Astrocyte (in vitro differentiated cells and primary cell): ENCODE data around the gene OVCH2. TPM values are rescaled to one million over a fixed set of nuclear protein-coding genes. Genes with fewer than 3 reads are reported as not detected.
"Not testable (repeated sequence)": the region's sequence is repeated elsewhere in the genome, so short reads cannot be mapped to it uniquely, and the experiment has no call there.

Experiments
- DNase-seq: peaks from one replicate; pipeline ENCODE4 v3.0.0-alpha.2; 2010; ENCODE audit warnings: low read depth
- FAIRE-seq: peaks from 2 replicates; lab custom pipeline; 2011; peaks lifted over from hg19 to GRCh38; lab: Jason Lieb, UNC
- H2AFZ ChIP-seq: 2 replicates; pipeline ENCODE4 v1.6.0; 2012; ENCODE audit warnings: low read depth, low read length, inconsistent platforms
- H3K27ac ChIP-seq: 2 replicates; pipeline ENCODE4 v1.5.1; 2011; ENCODE audit warnings: low read depth, low read length, inconsistent platforms
- H3K27me3 ChIP-seq: 2 replicates; pipeline ENCODE4 v1.6.0; 2011; ENCODE audit warnings: low read length, inconsistent platforms; ENCODE audit not compliant: insufficient read depth
- H3K36me3 ChIP-seq: 2 replicates; pipeline ENCODE4 v1.5.1; 2011; ENCODE audit warnings: low read length, inconsistent platforms; ENCODE audit not compliant: insufficient read depth
- H3K4me1 ChIP-seq: 2 replicates; pipeline ENCODE4 v1.5.1; 2011; ENCODE audit warnings: low read length, inconsistent platforms; ENCODE audit not compliant: insufficient read depth
- H3K4me2 ChIP-seq: 2 replicates; pipeline ENCODE4 v1.6.0; 2012; ENCODE audit warnings: low read length, inconsistent platforms
- H3K4me3 ChIP-seq: 2 replicates; pipeline ENCODE4 v1.5.1; 2011; ENCODE audit warnings: low read depth, mild to moderate bottlenecking, low read length, inconsistent platforms; ENCODE audit not compliant: insufficient read depth
- H3K79me2 ChIP-seq: 2 replicates; pipeline ENCODE4 v1.6.0; 2012; ENCODE audit warnings: mild to moderate bottlenecking, low read length, inconsistent platforms; ENCODE audit not compliant: insufficient read depth
- H3K9ac ChIP-seq: 2 replicates; pipeline ENCODE4 v1.6.0; 2012; ENCODE audit warnings: mild to moderate bottlenecking, low read length, inconsistent platforms
- H3K9me3 ChIP-seq: 2 replicates; pipeline ENCODE4 v1.5.1; 2012; ENCODE audit warnings: low read depth, mild to moderate bottlenecking, low read length, inconsistent platforms; ENCODE audit not compliant: insufficient read depth
- H4K20me1 ChIP-seq: 2 replicates; pipeline ENCODE4 v1.6.0; 2012; ENCODE audit warnings: low read length, inconsistent platforms; ENCODE audit not compliant: insufficient read depth
- H3K27ac Mint-ChIP-seq: one replicate; pipeline ENCODE4 v1.8.0; 2021; ENCODE audit warnings: mild to moderate bottlenecking, mixed read lengths; ENCODE audit not compliant: unreplicated experiment
- H3K27me3 Mint-ChIP-seq: one replicate; pipeline ENCODE4 v1.8.0; 2021; ENCODE audit warnings: low read depth, mixed read lengths; ENCODE audit not compliant: unreplicated experiment
- H3K36me3 Mint-ChIP-seq: one replicate; pipeline ENCODE4 v1.8.0; 2021; ENCODE audit warnings: low read depth, mixed read lengths; ENCODE audit not compliant: unreplicated experiment
- H3K4me1 Mint-ChIP-seq: one replicate; pipeline ENCODE4 v1.8.0; 2021; ENCODE audit warnings: low read depth, mixed read lengths; ENCODE audit not compliant: unreplicated experiment
- H3K4me3 Mint-ChIP-seq: one replicate; pipeline ENCODE4 v1.8.0; 2021; ENCODE audit warnings: mild to moderate bottlenecking, moderate library complexity, mixed read lengths; ENCODE audit not compliant: unreplicated experiment
- H3K9me3 Mint-ChIP-seq: one replicate; pipeline ENCODE4 v1.8.0; 2021; ENCODE audit warnings: mild to moderate bottlenecking, mixed read lengths; ENCODE audit not compliant: unreplicated experiment
- CTCF ChIP-seq: IDR thresholded peaks from 2 replicates; pipeline ENCODE4 v1.5.1; 2011; ENCODE audit warnings: low read depth, mild to moderate bottlenecking, inconsistent platforms, low read length, moderate library complexity; ENCODE audit not compliant: insufficient read depth
- EZH2 ChIP-seq: IDR thresholded peaks from 2 replicates; pipeline ENCODE4 v1.6.1; 2012; ENCODE audit warnings: mild to moderate bottlenecking, low read length, inconsistent platforms; ENCODE audit not compliant: insufficient read depth
- total RNA-seq: library from RNA; stranded (reverse); gene quantifications from 2 replicates; pipeline ENCODE4 v1.2.1, GENCODE V29; 2021

Gene OVCH2
- total RNA-seq, 1 donor from 2014 or later, result 4.5 TPM

GRCh38 chr11:7665473-7666291, 40.6 kb downstream of the OVCH2 start:
- H3K4me3 Mint-ChIP-seq, result no peak overlapping the region
- H3K4me3 ChIP-seq, result no peak overlapping the region
- peaks cover 8% of the 10 kb centered on the region for H3K4me1 Mint-ChIP-seq
- H2AFZ ChIP-seq, result no peak overlapping the region
- no peaks in the 10 kb centered on the region for H3K27me3 ChIP-seq
- no peak overlapping the region for H3K9ac ChIP-seq
- H3K27me3 Mint-ChIP-seq, result no peaks in the 10 kb centered on the region
- no peak for FAIRE-seq
- peaks cover 19% of the 10 kb centered on the region for H3K36me3 Mint-ChIP-seq
- H3K27ac ChIP-seq, result no peak overlapping the region
- H3K27ac Mint-ChIP-seq, result no peak overlapping the region
- no peak overlapping the region for H3K4me2 ChIP-seq
- no peak for TF ChIP-seq EZH2
- peak; percentile 36 for TF ChIP-seq CTCF
- H3K4me1 ChIP-seq, result peaks cover 3% of the 10 kb centered on the region
- peaks cover 3% of the 10 kb centered on the region for H3K9me3 Mint-ChIP-seq
- peak; percentile 20 for DNase-seq
- H3K36me3 ChIP-seq, result no peaks in the 10 kb centered on the region
- H4K20me1 ChIP-seq, result no peaks in the 10 kb centered on the region
- no peaks in the 10 kb centered on the region for H3K79me2 ChIP-seq
- peaks cover 3% of the 10 kb centered on the region for H3K9me3 ChIP-seq

- Histone ChIP-seq H3K9ac (no peak overlapping the region), H3K4me3 (no peak overlapping the region), H3K27me3 (no peaks in the 10 kb centered on the region), H4K20me1 (no peaks in the 10 kb centered on the region), H3K36me3 (no peaks in the 10 kb centered on the region), H3K27ac (no peak overlapping the region), H3K79me2 (no peaks in the 10 kb centered on the region), H3K9me3 (peaks cover 3% of the 10 kb centered on the region), H2AFZ (no peak overlapping the region), H3K4me2 (no peak overlapping the region), H3K4me1 (peaks cover 3% of the 10 kb centered on the region)
- FAIRE-seq (no peak), DNase-seq (no peak)
- TF ChIP-seq EZH2 (no peak), CTCF (no peak)
- Mint-ChIP-seq H3K4me1 (peaks cover 8% of the 10 kb centered on the region), H3K27me3 (no peaks in the 10 kb centered on the region), H3K27ac (no peak overlapping the region), H3K36me3 (peaks cover 19% of the 10 kb centered on the region), H3K9me3 (peaks cover 3% of the 10 kb centered on the region), H3K4me3 (no peak overlapping the region)
Measured at GRCh38 chr11:7664867-7665266, 41.4 kb downstream of the OVCH2 start.

- H3K4me3 Mint-ChIP-seq, H3K36me3 ChIP-seq, H4K20me1 ChIP-seq, H2AFZ ChIP-seq, H3K4me1 ChIP-seq, H3K79me2 ChIP-seq, H3K27me3 ChIP-seq, H3K9me3 ChIP-seq, FAIRE-seq, H3K9ac ChIP-seq, H3K4me2 ChIP-seq, H3K4me1 Mint-ChIP-seq, H3K27me3 Mint-ChIP-seq, H3K27ac ChIP-seq, DNase-seq, H3K9me3 Mint-ChIP-seq, H3K27ac Mint-ChIP-seq, H3K4me3 ChIP-seq: not testable (repeated sequence)
- peaks cover 18% of the 10 kb centered on the region for H3K36me3 Mint-ChIP-seq
Measured at GRCh38 chr11:7663531-7663930, 42.7 kb downstream of the OVCH2 start.
